BE2C (cell line): Measurements from ENCODE around the gene ZNF618.

Source experiments
- DNase-seq: peaks from one replicate; pipeline ENCODE4 v3.0.0-alpha.2; 2020
- H3K27me3 ChIP-seq: fragments of 250-450 bp; sonication (Bioruptor Pico); 2 replicates; pipeline ENCODE4 v1.5.1; 2020; ENCODE audit warnings: mild to moderate bottlenecking
- H3K36me3 ChIP-seq: fragments of 250-450 bp; sonication (Bioruptor Pico); 2 replicates; pipeline ENCODE4 v1.5.1; 2020; ENCODE audit warnings: mild to moderate bottlenecking
- H3K4me1 ChIP-seq: fragments of 250-450 bp; sonication (Bioruptor Pico); 2 replicates; pipeline ENCODE4 v1.5.1; 2020
- H3K4me3 ChIP-seq: 2 replicates; pipeline ENCODE4 v1.5.1; 2011; ENCODE audit warnings: low read depth, low read length
- H3K9me3 ChIP-seq: fragments of 250-450 bp; sonication (Bioruptor Pico); 2 replicates; pipeline ENCODE4 v1.5.1; 2020
- CTCF ChIP-seq: IDR thresholded peaks from 2 replicates; pipeline ENCODE4 v1.5.1; 2012; ENCODE audit warnings: mild to moderate bottlenecking, low read depth, low read length

Gene ZNF618

GRCh38 chr9:113929634-113930389 is 53.7 kb downstream of the ZNF618 start:
- Histone ChIP-seq H3K4me3 (no peak overlapping the region), H3K9me3 (peaks cover 8% of the 10 kb centered on the region), H3K36me3 (no peaks in the 10 kb centered on the region), H3K27me3 (no peaks in the 10 kb centered on the region), H3K4me1 (no peaks in the 10 kb centered on the region)
- no peak for TF ChIP-seq CTCF
- DNase-seq: no peak

DNA sequence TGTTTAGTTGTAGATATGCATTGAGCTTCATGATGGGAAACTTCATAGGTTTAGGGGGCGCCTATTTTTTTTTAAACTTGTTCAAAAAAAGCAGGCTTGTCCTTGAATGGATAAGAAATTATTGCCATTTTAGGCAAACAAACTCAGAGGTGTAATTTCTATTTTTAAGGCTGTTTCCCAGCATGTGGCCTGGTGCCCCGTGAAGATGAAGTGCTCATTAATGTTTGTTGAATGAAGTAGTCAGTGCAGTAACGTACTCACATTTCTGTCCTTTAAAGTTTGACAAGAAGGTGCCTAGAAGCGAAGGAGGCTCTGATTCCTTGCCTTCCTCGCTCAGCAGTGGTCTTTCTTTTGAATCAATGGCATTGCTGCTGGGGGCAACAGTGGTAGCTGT is 54.3 kb downstream of the ZNF618 start:
- DNase-seq: no peak
- Histone ChIP-seq H3K4me1 (no peaks in the 10 kb centered on the region), H3K9me3 (peaks cover 8% of the 10 kb centered on the region), H3K36me3 (no peaks in the 10 kb centered on the region), H3K4me3 (no peak overlapping the region), H3K27me3 (no peaks in the 10 kb centered on the region)
- no peak for TF ChIP-seq CTCF

DNA sequence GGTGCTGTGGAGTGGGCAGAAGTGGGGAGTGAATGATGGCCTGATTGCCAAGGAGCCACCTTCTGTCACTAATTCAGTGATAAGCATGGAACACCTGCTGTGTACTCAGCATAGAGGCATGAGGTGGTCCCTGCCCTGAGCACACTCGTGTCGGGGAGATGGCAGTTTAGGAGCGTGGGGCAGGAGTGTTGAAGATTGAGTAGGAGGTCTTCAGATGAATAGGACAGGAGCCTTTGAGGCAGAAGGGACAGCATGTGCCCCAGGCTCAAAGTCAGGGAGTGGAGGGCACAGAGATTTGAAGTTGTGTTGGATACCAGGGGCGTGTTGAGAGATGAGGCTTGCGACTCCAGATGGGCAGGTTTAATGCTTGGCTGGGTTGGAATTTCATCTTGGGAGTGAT is 55.0 kb downstream of the ZNF618 start:
- Histone ChIP-seq H3K36me3 (no peaks in the 10 kb centered on the region), H3K4me1 (no peaks in the 10 kb centered on the region), H3K4me3 (no peak overlapping the region), H3K27me3 (no peaks in the 10 kb centered on the region), H3K9me3 (peaks cover 8% of the 10 kb centered on the region)
- DNase-seq: no peak
- no peak for TF ChIP-seq CTCF

GRCh38 chr9:113931777-113932176 is 55.7 kb downstream of the ZNF618 start:
- Histone ChIP-seq H3K9me3 (peaks cover 5% of the 10 kb centered on the region), H3K36me3 (no peaks in the 10 kb centered on the region), H3K27me3 (no peaks in the 10 kb centered on the region), H3K4me3 (no peak overlapping the region), H3K4me1 (no peaks in the 10 kb centered on the region)
- no peak for DNase-seq
- TF ChIP-seq CTCF: no peak

DNA sequence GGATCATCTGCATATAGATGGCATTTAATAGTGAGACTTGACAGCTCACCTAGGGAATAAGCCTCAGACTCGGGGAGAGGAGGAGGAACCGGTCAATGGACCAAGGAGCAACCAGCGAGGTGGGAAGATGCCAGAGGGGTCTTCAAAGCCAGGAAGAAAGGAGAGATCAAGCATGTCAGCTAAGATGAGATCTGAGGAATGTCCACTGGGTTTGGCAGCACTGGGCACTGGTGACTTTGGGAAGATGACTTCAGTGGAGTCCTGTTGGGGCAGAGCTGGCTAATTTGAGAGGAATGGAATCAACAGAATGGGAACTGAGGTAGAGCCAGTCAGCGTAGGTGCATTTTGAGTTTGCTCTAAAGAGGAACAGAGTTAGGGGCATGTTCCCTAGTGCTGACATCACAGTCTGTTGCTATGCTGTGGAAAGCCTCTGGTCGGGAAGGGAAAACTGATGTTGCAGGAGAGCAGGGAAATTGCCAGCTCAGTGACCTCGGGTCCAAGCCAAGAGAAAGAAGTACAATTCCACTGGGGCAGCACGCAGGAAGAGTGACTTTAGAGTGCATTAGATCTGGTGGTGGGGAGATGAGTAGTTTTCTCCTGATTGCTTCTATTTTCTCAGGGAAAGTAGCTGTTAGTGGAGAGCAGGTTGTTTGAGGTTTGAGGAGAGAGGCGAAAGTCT is 56.9 kb downstream of the ZNF618 start:
- no peaks in the 10 kb centered on the region for H3K36me3 ChIP-seq
- no peaks in the 10 kb centered on the region for H3K9me3 ChIP-seq
- H3K4me3 ChIP-seq: no peak overlapping the region
- no peak for DNase-seq
- TF ChIP-seq CTCF: no peak
- no peaks in the 10 kb centered on the region for H3K27me3 ChIP-seq
- H3K4me1 ChIP-seq: no peaks in the 10 kb centered on the region

- DNase-seq: no peak
- H3K36me3 ChIP-seq: no peaks in the 10 kb centered on the region
- no peak overlapping the region for H3K4me3 ChIP-seq
- no peaks in the 10 kb centered on the region for H3K9me3 ChIP-seq
- H3K27me3 ChIP-seq: no peaks in the 10 kb centered on the region
- H3K4me1 ChIP-seq: no peaks in the 10 kb centered on the region
- no peak for TF ChIP-seq CTCF
These were observed 57.6 kb downstream of the ZNF618 start for GRCh38 chr9:113933671-113934070.
